ENCODE measurements around the gene GIMAP6.
"Not testable (repeated sequence)": the region's sequence is repeated elsewhere in the genome, so short reads cannot be mapped to it uniquely, and the experiment has no call there.

The GIMAP6 gene

DNA sequence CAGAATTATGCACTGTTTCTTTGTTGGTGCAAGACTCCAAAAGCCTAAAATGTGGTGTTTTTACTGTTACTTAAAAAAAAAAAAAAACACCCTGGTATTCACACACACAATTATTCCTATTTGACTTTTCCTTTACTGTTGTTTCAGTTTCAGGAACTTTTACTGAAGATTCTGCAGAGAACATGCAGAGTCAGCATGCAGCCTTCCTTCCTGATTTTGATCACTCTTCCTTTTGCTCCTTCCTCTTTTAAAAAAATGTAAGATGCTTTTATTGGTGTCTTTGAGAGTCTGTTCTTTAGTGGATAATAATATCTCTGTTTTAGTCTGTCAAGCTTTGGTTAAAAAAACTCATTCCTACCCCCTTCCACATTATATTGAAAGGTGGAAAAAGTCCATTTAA is 44.1 kb upstream of the GIMAP6 start:
- H3K18ac ChIP-seq (ENCODE audit: low read length); H2BK15ac ChIP-seq (ENCODE audit: low read length); H3K4me2 ChIP-seq (ENCODE audit: insufficient read depth, low read length, poor library complexity, severe bottlenecking); H2BK120ac ChIP-seq (ENCODE audit: low read depth, low read length); H3K9ac ChIP-seq (ENCODE audit: low read depth, low read length, poor library complexity); H2BK12ac ChIP-seq (ENCODE audit: low read length); H2AK5ac ChIP-seq (ENCODE audit: low read depth, low read length); H3K14ac ChIP-seq (ENCODE audit: low read length); DNase-seq (ENCODE audit: low spot score); H3K27ac ChIP-seq (replicated peaks; ENCODE audit: low read length); H3K79me1 ChIP-seq (ENCODE audit: low read depth, low read length); H3K4me3 ChIP-seq (ENCODE audit: low read length in 2 of 2); H4K91ac ChIP-seq (ENCODE audit: low read depth, low read length, poor library complexity); H3K27me3 ChIP-seq (ENCODE audit: control insufficient read depth in 3 of 3, insufficient read depth in 3 of 3, low read depth in 1 of 3, low read length in 3 of 3); H3K9me3 ChIP-seq (replicated peaks in 1 of 2; ENCODE audit: control insufficient read depth in 2 of 2, insufficient read depth in 1 of 2, low read depth in 1 of 2, low read length in 2 of 2); H3K23ac ChIP-seq (ENCODE audit: low read depth, low read length, poor library complexity); H2AFZ ChIP-seq (ENCODE audit: low read length); H3K4me1 ChIP-seq (ENCODE audit: control insufficient read depth in 2 of 2, insufficient read depth in 1 of 2, low read depth in 1 of 2, low read length in 2 of 2); H4K8ac ChIP-seq (ENCODE audit: low read depth, low read length); H3K4ac ChIP-seq (ENCODE audit: low read length); H3K36me3 ChIP-seq (replicated peaks in 1 of 2; ENCODE audit: control insufficient read depth in 2 of 2, insufficient read depth in 2 of 2, low read length in 2 of 2); H2BK5ac ChIP-seq (ENCODE audit: low read length): not testable (repeated sequence)

GRCh38 chr7:150675714-150676113 is 43.5 kb upstream of the GIMAP6 start:
- WGBS, 2 donors (ENCODE audit: extremely low coverage in 2 of 2, insufficient read length in 2 of 2, insufficient replicate concordance in 1 of 2), result no CpG with 5 or more reads among the region's 2 CpGs
- no peak overlapping the region for H3K4me3 ChIP-seq (ENCODE audit: low read length in 2 of 2)

GRCh38 chr7:150671798-150672585 is 39.8 kb upstream of the GIMAP6 start:
- H4K91ac ChIP-seq (ENCODE audit: low read depth, low read length, poor library complexity); H3K4ac ChIP-seq (ENCODE audit: low read length); H3K23ac ChIP-seq (ENCODE audit: low read depth, low read length, poor library complexity); H4K8ac ChIP-seq (ENCODE audit: low read depth, low read length); H3K27me3 ChIP-seq (ENCODE audit: control insufficient read depth in 3 of 3, insufficient read depth in 3 of 3, low read depth in 1 of 3, low read length in 3 of 3); H2AK5ac ChIP-seq (ENCODE audit: low read depth, low read length); H3K4me2 ChIP-seq (ENCODE audit: insufficient read depth, low read length, poor library complexity, severe bottlenecking); H2AFZ ChIP-seq (ENCODE audit: low read length); H2BK5ac ChIP-seq (ENCODE audit: low read length); H3K36me3 ChIP-seq (replicated peaks in 1 of 2; ENCODE audit: control insufficient read depth in 2 of 2, insufficient read depth in 2 of 2, low read length in 2 of 2); H3K4me3 ChIP-seq (ENCODE audit: low read length in 2 of 2); H3K4me1 ChIP-seq (ENCODE audit: control insufficient read depth in 2 of 2, insufficient read depth in 1 of 2, low read depth in 1 of 2, low read length in 2 of 2); DNase-seq (ENCODE audit: low spot score); H3K27ac ChIP-seq (replicated peaks; ENCODE audit: low read length); H3K9me3 ChIP-seq (replicated peaks in 1 of 2; ENCODE audit: control insufficient read depth in 2 of 2, insufficient read depth in 1 of 2, low read depth in 1 of 2, low read length in 2 of 2); H3K14ac ChIP-seq (ENCODE audit: low read length); H3K9ac ChIP-seq (ENCODE audit: low read depth, low read length, poor library complexity); H2BK15ac ChIP-seq (ENCODE audit: low read length); H2BK12ac ChIP-seq (ENCODE audit: low read length); H3K79me1 ChIP-seq (ENCODE audit: low read depth, low read length); H3K18ac ChIP-seq (ENCODE audit: low read length); H2BK120ac ChIP-seq (ENCODE audit: low read depth, low read length): not testable (repeated sequence)
- no CpG with 5 or more reads among the region's 7 CpGs for WGBS, 2 donors (ENCODE audit: extremely low coverage in 2 of 2, insufficient read length in 2 of 2, insufficient replicate concordance in 1 of 2)

More at GRCh38 chr7:150675714-150676113, 43.5 kb upstream of the GIMAP6 start:
- Histone ChIP-seq H3K9me3 (replicated peaks in 1 of 2; ENCODE audit: control insufficient read depth in 2 of 2, insufficient read depth in 1 of 2, low read depth in 1 of 2, low read length in 2 of 2) (no peaks in the 10 kb centered on the region), H3K18ac (ENCODE audit: low read length) (no peak overlapping the region), H2BK12ac (ENCODE audit: low read length) (no peak overlapping the region), H2AFZ (ENCODE audit: low read length) (no peak overlapping the region), H3K4me1 (ENCODE audit: control insufficient read depth in 2 of 2, insufficient read depth in 1 of 2, low read depth in 1 of 2, low read length in 2 of 2) (no peaks in the 10 kb centered on the region), H3K4me2 (ENCODE audit: insufficient read depth, low read length, poor library complexity, severe bottlenecking) (no peak overlapping the region), H3K23ac (ENCODE audit: low read depth, low read length, poor library complexity) (no peak overlapping the region), H4K91ac (ENCODE audit: low read depth, low read length, poor library complexity) (no peak overlapping the region), H3K9ac (ENCODE audit: low read depth, low read length, poor library complexity) (no peak overlapping the region), H3K27me3 (ENCODE audit: control insufficient read depth in 3 of 3, insufficient read depth in 3 of 3, low read depth in 1 of 3, low read length in 3 of 3) (no peaks in the 10 kb centered on the region), H2BK5ac (ENCODE audit: low read length) (no peak overlapping the region), H2BK120ac (ENCODE audit: low read depth, low read length) (no peak overlapping the region), H3K27ac (replicated peaks; ENCODE audit: low read length) (no peak overlapping the region), H4K8ac (ENCODE audit: low read depth, low read length) (no peak overlapping the region), H2AK5ac (ENCODE audit: low read depth, low read length) (no peak overlapping the region), H3K79me1 (ENCODE audit: low read depth, low read length) (no peaks in the 10 kb centered on the region), H2BK15ac (ENCODE audit: low read length) (no peak overlapping the region), H3K36me3 (replicated peaks in 1 of 2; ENCODE audit: control insufficient read depth in 2 of 2, insufficient read depth in 2 of 2, low read length in 2 of 2) (no peaks in the 10 kb centered on the region), H3K14ac (ENCODE audit: low read length) (no peak overlapping the region), H3K4ac (ENCODE audit: low read length) (no peak overlapping the region)
- DNase-seq (ENCODE audit: low spot score), result no peak

DNA sequence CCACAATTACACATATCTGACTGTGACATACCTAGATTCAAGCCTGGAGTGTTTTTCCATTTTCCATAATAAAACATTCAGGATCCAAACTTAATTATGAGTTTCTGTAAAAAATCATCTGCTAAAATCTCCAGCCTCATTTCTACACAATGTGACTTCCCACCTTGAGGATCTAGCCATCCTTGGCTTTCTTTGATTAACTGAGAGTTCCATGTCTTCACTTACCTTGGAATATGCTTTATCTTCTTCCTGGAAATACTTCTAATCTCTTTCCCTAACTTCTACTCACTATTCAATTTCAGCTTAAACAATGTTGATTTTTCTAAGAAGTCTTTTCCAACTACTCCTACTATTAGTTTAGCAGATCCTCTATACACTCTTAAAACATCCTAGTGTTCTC is 36.8 kb upstream of the GIMAP6 start:
- H3K27ac ChIP-seq (replicated peaks; ENCODE audit: low read length), result no peak overlapping the region
- no peaks in the 10 kb centered on the region for H3K4me1 ChIP-seq (ENCODE audit: control insufficient read depth in 2 of 2, insufficient read depth in 1 of 2, low read depth in 1 of 2, low read length in 2 of 2)
- no peak overlapping the region for H3K23ac ChIP-seq (ENCODE audit: low read depth, low read length, poor library complexity)
- no peak overlapping the region for H3K18ac ChIP-seq (ENCODE audit: low read length)
- no peak overlapping the region for H2AK5ac ChIP-seq (ENCODE audit: low read depth, low read length)
- H3K4me2 ChIP-seq (ENCODE audit: insufficient read depth, low read length, poor library complexity, severe bottlenecking), result no peak overlapping the region
- no peak overlapping the region for H4K91ac ChIP-seq (ENCODE audit: low read depth, low read length, poor library complexity)
- no peak overlapping the region for H2BK5ac ChIP-seq (ENCODE audit: low read length)
- no peak overlapping the region for H2BK15ac ChIP-seq (ENCODE audit: low read length)
- no peaks in the 10 kb centered on the region for H3K27me3 ChIP-seq (ENCODE audit: control insufficient read depth in 3 of 3, insufficient read depth in 3 of 3, low read depth in 1 of 3, low read length in 3 of 3)
- H3K36me3 ChIP-seq (replicated peaks in 1 of 2; ENCODE audit: control insufficient read depth in 2 of 2, insufficient read depth in 2 of 2, low read length in 2 of 2), result no peaks in the 10 kb centered on the region
- no peak overlapping the region for H3K4me3 ChIP-seq (ENCODE audit: low read length in 2 of 2)
- H2AFZ ChIP-seq (ENCODE audit: low read length), result no peak overlapping the region
- H3K79me1 ChIP-seq (ENCODE audit: low read depth, low read length), result no peaks in the 10 kb centered on the region
- no peak overlapping the region for H3K4ac ChIP-seq (ENCODE audit: low read length)
- no peak overlapping the region for H3K9ac ChIP-seq (ENCODE audit: low read depth, low read length, poor library complexity)
- DNase-seq (ENCODE audit: low spot score), result no peak
- H4K8ac ChIP-seq (ENCODE audit: low read depth, low read length), result no peak overlapping the region
- no peaks in the 10 kb centered on the region for H3K9me3 ChIP-seq (replicated peaks in 1 of 2; ENCODE audit: control insufficient read depth in 2 of 2, insufficient read depth in 1 of 2, low read depth in 1 of 2, low read length in 2 of 2)
- no peak overlapping the region for H2BK120ac ChIP-seq (ENCODE audit: low read depth, low read length)
- no peak overlapping the region for H3K14ac ChIP-seq (ENCODE audit: low read length)
- no peak overlapping the region for H2BK12ac ChIP-seq (ENCODE audit: low read length)

All from neuronal stem cell (in vitro differentiated cells).